Calu3 (cell line): Measurements from ENCODE around the gene LETM1. TPM values are rescaled to one million over a fixed set of nuclear protein-coding genes. Genes with fewer than 3 reads are reported as not detected.

Experiments
- BruUV-seq: library from RNA; stranded (reverse); fragments of 400-500 nt; replicated peaks from 2 replicates; lab custom pipeline; 2021; lab: Mats Ljungman, UMichigan
- CTCF ChIA-PET: fragments of 300-600 bp; sonication (Branson Sonifier 250); formaldehyde crosslinking; loops from one replicate; lab custom pipeline; 2022; ENCODE audit warnings: antibody characterized with exemption; lab: Charles Lee
- DNase-seq: peaks from one replicate; pipeline ENCODE4 v3.0.0; 2022
- H3K27ac Mint-ChIP-seq: one replicate; pipeline ENCODE4 v1.8.0; 2022; ENCODE audit warnings: mixed read lengths; ENCODE audit not compliant: unreplicated experiment
- H3K27me3 Mint-ChIP-seq: one replicate; pipeline ENCODE4 v1.8.0; 2022; ENCODE audit warnings: mixed read lengths; ENCODE audit not compliant: unreplicated experiment
- H3K36me3 Mint-ChIP-seq: one replicate; pipeline ENCODE4 v1.8.0; 2022; ENCODE audit warnings: mild to moderate bottlenecking, moderate library complexity, mixed read lengths; ENCODE audit not compliant: insufficient read depth, unreplicated experiment
- H3K4me1 Mint-ChIP-seq: one replicate; pipeline ENCODE4 v1.8.0; 2022; ENCODE audit warnings: mild to moderate bottlenecking, low read depth, mixed read lengths; ENCODE audit not compliant: unreplicated experiment
- H3K4me3 Mint-ChIP-seq: one replicate; pipeline ENCODE4 v1.8.0; 2022; ENCODE audit warnings: mild to moderate bottlenecking, low read depth, moderate library complexity, mixed read lengths; ENCODE audit not compliant: unreplicated experiment
- H3K9me3 Mint-ChIP-seq: one replicate; pipeline ENCODE4 v1.8.0; 2022; ENCODE audit warnings: low read depth, mixed read lengths; ENCODE audit not compliant: unreplicated experiment
- CTCF ChIP-seq: fragments of 200-600 bp; IDR thresholded peaks from one replicate; pipeline ENCODE4 v1.8.0; 2022; ENCODE audit warnings: antibody characterized with exemption; ENCODE audit not compliant: unreplicated experiment
- intact Hi-C: fragments of 100-400 bp; cut with micrococcal nuclease; formaldehyde crosslinking; loops from one replicate; pipeline ENCODE4 v1.10.0; 2022; ENCODE audit not compliant: unreplicated experiment
- total RNA-seq: library from RNA; stranded (reverse); gene quantifications from 2 replicates; pipeline ENCODE4 v1.2.3, GENCODE V29; 2022

The LETM1 gene
- total RNA-seq, 1 experiment from 2014 or later, result 47.2 TPM

GRCh38 chr4:1834047-1834775, 21.7 kb downstream of the LETM1 start:
- no peak for DNase-seq
- H3K27me3 Mint-ChIP-seq, result no peaks in the 10 kb centered on the region
- intact Hi-C loops, result no loop called here
- peaks cover 22% of the 10 kb centered on the region for H3K36me3 Mint-ChIP-seq
- CTCF ChIA-PET, result no interaction called here
- no peak for TF ChIP-seq CTCF
- H3K9me3 Mint-ChIP-seq, result no peaks in the 10 kb centered on the region
- no peaks in the 10 kb centered on the region for H3K4me1 Mint-ChIP-seq
- H3K27ac Mint-ChIP-seq, result no peak overlapping the region
- H3K4me3 Mint-ChIP-seq, result no peak overlapping the region
- BruUV-seq, result no TSS peak

GRCh38 chr4:1833307-1834046, 22.5 kb downstream of the LETM1 start:
- intact Hi-C loops, result no loop called here
- peaks cover 15% of the 10 kb centered on the region for H3K36me3 Mint-ChIP-seq
- no TSS peak for BruUV-seq
- no peaks in the 10 kb centered on the region for H3K27me3 Mint-ChIP-seq
- no peak for TF ChIP-seq CTCF
- H3K27ac Mint-ChIP-seq, result no peak overlapping the region
- no peak overlapping the region for H3K4me3 Mint-ChIP-seq
- CTCF ChIA-PET, result no interaction called here
- H3K9me3 Mint-ChIP-seq, result no peaks in the 10 kb centered on the region
- DNase-seq, result no peak
- no peaks in the 10 kb centered on the region for H3K4me1 Mint-ChIP-seq

GRCh38 chr4:1832690-1833089, 23.3 kb downstream of the LETM1 start:
- Mint-ChIP-seq H3K9me3 (no peaks in the 10 kb centered on the region), H3K4me1 (no peaks in the 10 kb centered on the region), H3K27ac (no peak overlapping the region), H3K27me3 (no peaks in the 10 kb centered on the region), H3K4me3 (no peak overlapping the region), H3K36me3 (peaks cover 10% of the 10 kb centered on the region)
- no peak for DNase-seq
- CTCF ChIA-PET, result no interaction called here
- no peak for TF ChIP-seq CTCF
- BruUV-seq, result no TSS peak
- intact Hi-C loops, result no loop called here

GRCh38 chr4:1831331-1831730, 24.6 kb downstream of the LETM1 start:
- intact Hi-C loops, result no loop called here
- no peak overlapping the region for H3K4me3 Mint-ChIP-seq
- DNase-seq, result no peak
- no peaks in the 10 kb centered on the region for H3K27me3 Mint-ChIP-seq
- CTCF ChIA-PET, result interaction anchor here (0.9 kb wide), 1 partner anchor 13 kb away, joined by 3 read pairs; no protein-coding TSS in a partner anchor
- H3K27ac Mint-ChIP-seq, result no peak overlapping the region
- no peak for TF ChIP-seq CTCF
- no TSS peak for BruUV-seq
- H3K36me3 Mint-ChIP-seq, result peaks cover 10% of the 10 kb centered on the region
- H3K4me1 Mint-ChIP-seq, result no peaks in the 10 kb centered on the region
- H3K9me3 Mint-ChIP-seq, result no peaks in the 10 kb centered on the region
